ENCODE data around the gene CACNA1B.
"Not testable (repeated sequence)": the region's sequence is repeated elsewhere in the genome, so short reads cannot be mapped to it uniquely, and the experiment has no call there.

Gene CACNA1B

DNA sequence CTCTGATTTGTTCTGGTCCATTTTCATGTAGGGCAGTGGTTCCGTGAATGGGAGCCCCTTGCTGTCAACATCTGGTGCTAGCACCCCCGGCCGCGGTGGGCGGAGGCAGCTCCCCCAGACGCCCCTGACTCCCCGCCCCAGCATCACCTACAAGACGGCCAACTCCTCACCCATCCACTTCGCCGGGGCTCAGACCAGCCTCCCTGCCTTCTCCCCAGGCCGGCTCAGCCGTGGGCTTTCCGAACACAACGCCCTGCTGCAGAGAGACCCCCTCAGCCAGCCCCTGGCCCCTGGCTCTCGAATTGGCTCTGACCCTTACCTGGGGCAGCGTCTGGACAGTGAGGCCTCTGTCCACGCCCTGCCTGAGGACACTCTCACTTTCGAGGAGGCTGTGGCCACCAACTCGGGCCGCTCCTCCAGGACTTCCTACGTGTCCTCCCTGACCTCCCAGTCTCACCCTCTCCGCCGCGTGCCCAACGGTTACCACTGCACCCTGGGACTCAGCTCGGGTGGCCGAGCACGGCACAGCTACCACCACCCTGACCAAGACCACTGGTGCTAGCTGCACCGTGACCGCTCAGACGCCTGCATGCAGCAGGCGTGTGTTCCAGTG is 244.0 kb downstream of the CACNA1B start:
- DNase-seq: no peak

DNA sequence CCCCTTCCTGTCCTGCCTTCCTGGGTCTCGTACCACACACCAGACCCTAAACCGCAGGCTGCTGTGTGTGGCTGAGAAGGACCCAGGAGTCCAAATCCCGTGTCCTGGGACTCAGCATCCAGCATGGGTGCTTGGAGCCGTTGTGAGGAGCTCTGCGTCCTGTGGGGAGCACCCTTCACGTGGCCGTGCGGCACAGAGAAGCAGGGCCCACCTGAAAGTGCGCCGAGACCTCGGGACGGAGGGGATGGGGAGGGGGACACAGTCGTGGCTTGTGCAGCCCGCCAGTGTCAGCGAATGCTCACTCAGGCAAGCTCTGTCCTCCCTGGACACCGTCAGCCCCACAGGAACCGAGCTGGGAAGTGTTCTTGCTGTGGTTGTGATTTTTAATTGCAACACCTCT is 244.6 kb downstream of the CACNA1B start:
- no peak for DNase-seq

DNA sequence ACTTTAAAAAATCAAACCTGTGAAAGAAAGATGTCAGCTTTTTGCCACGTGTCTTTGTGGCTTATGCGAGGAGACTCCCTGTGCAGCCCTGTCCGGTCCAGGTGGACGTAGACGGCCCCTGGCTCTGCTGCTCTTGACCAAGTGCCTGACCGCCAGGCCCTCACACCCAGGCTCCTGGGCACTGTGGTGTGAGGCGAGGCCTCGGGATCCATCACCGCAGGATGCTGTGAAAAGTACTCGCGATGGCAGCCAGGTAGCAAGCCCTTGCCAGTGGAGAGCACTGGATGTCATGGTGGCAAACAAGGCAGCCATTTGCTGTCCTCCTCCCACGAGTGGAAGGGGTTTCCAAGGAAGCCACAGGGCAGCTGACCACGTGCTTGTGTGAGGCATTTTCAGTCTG is 245.1 kb downstream of the CACNA1B start:
- no peak for DNase-seq

DNA sequence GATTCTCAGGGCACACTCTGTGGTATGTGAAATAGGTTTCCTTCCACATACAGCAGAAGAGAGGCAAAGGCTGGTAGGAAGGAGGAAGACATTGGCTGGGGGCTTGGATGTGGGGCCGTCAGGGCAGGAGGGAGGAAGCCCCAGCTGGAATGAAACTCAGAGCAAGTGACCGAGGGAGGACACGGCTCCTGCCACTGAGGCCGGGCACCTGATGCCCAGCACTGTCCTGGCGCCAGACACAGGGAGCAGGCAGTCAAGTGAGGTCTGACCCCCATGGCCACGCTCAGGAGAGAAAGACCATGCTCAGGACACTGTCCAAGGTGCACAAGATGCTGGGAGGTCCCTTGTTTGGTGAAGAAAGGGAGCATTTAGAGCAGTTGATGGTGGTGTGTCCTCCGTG is 245.5 kb downstream of the CACNA1B start:
- DNase-seq: no peak

DNA sequence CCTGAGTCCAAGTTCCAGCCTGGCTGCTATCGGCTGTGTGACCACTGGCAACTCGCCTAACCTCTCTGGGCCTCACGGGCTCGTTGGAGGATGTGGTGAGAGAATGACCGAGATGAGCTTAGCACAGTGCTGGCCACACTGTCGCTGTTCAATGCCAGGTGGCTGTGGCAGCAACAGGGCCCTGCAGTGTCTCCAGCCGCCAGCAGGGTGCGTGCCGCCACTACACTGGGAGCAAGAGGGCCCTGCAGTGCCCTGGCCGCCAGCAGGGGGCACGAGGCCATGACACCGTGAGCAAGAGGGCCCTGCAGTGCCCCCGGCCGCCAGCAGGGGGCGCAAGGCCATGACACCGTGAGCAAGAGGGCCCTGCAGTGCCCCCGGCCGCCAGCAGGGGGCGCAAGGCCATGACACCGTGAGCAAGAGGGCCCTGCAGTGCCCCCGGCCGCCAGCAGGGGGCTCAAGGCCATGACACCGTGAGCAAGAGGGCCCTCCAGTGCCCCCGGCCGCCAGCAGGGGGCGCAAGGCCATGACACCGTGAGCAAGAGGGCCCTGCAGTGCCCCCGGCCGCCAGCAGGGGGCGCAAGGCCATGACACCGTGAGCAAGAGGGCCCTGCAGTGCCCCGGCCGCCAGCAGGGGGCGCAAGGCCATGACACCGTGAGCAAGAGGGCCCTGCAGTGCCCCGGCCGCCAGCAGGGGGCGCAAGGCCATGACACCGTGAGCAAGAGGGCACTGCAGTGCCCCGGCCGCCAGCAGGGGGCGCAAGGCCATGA is 248.7 kb downstream of the CACNA1B start:
- DNase-seq: not testable (repeated sequence)

DNA sequence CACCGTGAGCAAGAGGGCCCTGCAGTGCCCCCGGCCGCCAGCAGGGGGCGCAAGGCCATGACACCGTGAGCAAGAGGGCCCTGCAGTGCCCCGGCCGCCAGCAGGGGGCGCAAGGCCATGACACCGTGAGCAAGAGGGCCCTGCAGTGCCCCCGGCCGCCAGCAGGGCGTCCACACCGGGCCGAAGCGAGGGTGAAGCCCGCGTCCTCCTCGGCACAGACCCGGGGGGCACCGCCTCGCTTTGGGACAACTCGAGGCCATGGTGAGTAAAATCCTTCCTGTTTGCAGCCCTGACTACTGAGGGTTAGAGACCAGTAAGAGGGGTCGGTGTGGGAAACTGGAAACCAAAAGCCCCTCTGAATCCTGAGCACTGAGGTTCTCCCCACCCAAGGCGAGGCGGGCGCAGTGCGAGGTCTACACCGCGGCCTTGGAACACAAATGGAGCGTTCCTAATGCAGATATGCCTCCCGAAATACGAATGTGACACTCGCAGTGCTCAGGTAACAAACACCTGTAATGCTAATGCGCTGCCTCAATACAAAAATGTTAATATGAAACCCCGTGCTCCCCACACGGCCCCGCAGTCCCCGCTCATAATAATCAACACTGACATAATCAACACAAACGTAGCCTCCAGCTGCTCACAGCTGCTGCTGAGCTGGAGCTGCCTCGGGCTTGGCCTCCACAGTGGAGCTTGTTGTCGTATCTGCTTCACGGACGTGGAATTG is 249.4 kb downstream of the CACNA1B start:
- DNase-seq: not testable (repeated sequence)

DNA sequence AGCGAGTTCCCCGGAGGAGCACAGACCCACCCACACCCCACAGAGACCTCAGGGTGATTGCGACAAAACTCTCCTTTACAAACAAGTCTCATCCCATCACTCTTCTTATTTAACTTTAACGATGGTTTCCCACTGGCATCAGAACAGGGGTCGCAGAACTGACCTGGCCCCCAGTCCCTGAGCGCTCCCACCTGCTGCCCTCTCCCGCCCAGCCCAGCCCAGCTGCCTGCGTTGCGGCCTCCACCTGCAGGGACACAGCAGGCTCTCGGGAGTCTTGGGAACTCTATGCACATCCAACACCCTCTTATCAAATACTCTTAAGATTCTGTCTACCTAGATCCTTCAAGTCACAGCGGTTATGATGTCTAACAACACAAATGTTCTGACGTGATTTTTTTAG is 250.4 kb downstream of the CACNA1B start:
- DNase-seq: not testable (repeated sequence)

DNA sequence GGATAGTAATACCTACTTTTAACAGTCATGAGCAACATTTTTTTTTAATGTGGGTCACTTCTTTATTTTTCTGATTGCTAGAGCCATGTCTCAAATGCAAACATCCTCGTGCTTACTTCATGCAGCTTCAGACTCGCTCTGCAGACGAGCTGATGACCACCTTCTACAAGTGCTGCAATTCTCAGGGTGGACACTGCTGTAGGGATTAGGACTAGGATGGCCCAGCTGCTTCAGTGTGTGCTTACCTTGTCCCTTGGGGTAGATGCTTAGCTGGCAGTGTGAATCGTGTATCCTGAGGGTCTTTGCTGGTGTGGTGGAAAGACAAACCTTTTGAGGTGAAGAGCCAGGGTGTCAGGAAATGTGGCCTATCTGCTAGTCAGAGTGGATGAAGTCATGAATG is 251.7 kb downstream of the CACNA1B start:
- DNase-seq: not testable (repeated sequence)

DNA sequence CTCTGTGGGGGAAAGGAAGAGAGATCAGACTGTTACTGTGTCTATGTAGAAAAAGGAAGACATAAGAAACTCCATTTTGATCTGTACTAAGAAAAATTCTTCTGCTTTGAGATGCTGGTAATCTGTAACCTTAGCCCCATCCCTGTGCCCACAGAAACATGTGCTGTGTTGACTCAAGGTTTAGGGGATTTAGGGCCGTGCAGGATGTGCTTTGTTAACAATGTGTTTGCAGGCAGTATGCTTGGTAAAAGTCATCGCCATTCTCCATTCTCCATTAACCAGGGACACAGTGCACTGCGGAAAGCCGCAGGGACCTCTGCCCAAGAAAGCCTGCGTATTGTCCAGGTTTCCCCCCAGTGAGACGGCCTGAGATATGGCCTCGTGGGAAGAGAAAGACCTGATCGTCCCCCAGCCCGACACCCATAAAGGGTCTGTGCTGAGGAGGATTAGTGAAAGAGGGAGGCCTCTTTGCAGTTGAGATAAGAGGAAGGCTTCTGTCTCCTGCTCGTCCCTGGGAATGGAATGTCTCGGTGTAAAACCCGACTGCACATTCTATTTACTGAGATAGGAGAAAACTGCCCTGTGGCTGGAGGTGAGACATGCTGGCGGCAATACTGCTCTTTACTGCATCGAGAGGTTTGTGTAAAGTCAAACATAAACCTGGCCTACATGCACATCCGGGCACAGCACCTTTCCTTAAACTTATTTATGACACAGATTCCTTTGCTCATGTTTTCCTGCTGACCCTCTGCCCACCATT is 255.5 kb downstream of the CACNA1B start:
- not testable (repeated sequence) for DNase-seq

DNA sequence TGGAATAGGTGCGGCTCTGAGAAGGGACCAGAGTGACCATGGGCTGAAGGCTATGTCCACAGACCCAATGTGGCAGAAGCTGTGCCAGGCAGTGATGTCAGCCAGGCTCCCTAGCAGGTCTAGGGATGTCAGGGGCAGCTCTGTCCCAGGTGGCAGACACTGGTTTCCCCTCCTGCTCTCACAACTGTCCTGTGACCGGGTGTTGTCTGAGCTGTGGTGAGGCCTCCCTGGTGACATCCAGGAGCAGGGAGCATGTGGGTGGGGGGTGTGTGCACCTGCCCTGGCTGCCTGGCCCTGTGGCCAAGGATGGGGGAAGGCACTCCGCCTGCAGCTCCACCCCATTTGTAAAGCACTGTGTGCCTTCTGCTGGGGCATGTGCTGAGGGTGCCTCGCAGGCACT is 257.0 kb downstream of the CACNA1B start:
- DNase-seq: not testable (repeated sequence)

DNA sequence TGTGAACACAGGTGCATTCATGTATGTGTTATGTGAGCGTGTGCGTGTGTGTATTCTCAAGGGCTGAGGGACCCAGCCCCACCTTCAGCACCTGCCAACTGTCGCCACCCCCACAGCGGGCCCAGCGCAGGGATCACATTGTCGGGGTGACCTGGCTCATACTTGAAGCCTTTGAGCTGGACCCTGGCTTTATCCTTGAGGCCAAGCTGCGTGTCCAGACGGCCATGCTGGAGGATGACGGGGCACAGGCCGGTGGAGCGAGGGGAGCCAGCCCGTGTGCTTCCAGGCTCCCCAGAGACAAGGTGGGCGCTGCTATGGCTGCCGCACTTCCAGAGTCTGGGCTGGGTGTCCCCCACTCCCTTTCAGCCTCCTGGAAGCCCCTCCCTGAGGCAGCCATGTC is 261.5 kb downstream of the CACNA1B start:
- not testable (repeated sequence) for DNase-seq

DNA sequence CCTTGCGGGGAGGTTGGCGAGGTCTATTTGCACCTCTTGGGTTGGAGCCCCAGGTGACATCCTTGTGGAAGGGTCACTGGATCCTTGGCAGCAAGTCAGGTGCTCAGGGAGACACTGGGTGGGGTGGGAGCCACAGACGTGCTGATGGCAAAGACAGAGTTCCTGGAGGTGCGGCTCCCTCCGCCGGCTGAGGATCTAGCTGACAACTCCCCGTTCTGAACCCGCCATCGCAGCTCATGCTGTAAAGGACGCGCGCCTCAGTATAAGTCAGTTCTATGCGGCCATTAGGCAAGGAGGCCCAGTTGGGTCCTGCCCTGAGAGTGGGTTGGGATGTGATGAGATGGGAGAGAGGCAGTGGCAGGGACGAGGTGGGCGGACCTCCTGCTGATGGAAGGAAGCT is 263.4 kb downstream of the CACNA1B start:
- DNase-seq: not testable (repeated sequence)

DNA sequence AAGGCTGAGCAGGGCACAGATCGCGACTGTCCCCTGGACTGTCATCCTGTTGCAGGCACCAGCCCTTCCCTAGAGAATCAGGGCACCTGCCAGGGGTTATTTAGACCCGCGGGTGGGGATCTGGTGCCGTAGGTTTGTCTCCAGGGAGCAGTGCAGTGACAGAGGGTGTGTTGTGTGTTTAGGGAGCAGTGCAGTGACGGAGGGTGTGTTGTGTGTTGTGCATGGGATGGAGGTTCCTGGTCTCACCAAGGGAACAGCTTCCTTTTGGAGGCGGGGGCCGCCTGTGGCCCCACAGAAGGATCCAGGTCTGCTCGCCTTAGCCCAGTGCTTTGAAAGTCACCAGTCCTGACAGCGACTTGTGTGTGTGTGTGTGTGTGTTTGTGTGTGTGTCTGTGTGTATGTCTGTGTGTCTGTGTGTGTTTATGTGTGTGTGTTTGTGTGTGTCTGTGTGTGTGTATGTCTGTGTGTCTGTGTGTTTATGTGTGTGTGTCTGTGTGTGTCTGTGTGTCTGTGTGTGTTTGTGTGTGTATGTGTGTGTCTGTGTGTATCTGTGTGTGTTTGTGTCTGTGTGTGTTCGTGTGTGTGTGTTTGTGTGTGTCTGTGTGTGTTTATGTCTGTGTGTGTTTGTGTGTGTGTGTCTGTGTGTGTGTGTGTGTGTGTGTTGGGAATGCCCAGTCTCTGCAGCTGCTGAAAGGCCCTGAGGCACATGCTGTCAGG is 265.1 kb downstream of the CACNA1B start:
- not testable (repeated sequence) for DNase-seq

DNA sequence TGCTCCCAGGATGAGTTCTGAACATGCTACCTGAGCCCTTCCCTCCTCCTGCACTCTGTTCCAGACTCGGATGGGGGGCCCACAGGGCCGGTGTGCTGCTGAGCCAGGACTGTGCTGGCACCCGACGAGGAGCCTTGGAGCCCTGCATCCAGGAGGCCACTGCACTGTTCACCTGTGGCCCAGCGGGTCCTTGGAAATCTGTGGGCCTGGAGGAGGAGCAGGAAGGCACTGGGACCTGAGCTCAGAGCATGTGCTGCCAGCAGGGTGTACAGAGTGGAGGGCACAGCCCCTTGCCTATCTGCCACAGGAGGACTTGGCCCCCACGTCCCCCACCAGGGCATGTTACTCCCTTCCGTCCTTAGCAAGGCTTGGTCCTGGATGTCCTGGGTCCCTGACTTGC is 265.9 kb downstream of the CACNA1B start:
- DNase-seq: not testable (repeated sequence)

DNA sequence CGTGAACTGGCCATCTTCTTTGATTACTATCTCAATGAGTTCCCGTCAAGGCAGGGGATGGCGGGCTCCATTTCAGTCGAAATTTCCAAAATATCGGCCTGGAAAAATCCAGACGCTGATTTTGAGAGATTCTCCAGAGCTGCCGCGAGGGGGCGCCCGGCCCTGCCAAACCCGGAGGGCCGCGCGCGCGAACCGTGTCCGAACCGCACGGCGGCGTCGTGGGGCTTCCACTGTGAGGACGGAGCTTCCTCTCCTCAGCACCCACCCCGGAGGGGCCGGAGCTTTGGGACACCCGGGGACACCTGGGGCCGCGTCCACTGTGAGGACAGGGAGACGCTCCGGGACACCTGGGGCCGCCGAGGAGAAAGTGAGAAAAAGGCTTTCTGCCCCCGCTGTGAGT is 270.0 kb downstream of the CACNA1B start:
- DNase-seq: peak in 1 of 2 donors; percentile 2

DNA sequence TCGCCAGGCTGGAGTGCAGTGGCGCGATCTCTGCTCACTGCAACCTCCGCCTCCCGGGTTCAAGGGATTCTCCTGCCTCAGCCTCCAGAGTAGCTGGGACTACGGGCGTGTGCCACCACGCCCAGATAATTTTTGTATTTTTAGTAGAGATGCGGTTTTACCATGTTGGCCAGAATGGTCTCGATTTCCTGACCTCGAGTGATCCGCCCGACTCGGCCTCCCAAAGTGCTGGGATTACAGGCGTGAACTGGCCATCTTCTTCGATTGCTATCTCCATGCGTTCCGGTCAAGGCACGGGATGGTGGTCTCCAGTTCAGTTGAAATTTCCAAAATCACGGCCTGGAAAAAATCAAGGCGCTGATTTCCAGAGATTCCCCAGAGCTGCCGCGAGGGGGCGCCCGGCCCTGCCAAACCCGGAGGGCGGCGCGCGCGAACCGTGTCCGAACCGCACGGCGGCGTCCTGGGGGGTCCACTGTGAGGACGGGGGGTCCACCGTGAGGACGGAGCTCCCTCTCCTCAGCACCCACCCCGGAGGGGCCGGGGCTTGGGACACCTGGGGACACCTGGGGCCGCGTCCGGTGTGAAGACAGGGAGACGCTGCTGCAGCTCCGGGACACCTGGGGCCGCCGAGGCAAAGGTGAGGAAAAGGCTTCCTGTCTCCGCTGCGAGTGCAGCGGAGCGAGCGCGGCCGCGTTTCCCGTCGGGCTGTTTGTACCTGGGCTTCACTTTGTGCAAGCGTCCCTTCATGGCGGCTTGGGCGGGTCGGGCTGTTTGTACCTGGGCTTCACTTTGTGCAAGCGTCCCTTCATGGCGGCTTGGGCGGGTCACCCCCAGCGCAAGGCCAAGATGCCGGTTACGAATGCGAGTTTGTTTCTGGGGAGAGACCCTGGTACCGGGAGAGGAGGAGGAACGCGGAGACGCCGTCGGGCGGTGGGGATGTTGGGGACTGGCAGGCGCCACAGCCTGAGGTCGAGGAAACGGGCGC is 272.4 kb downstream of the CACNA1B start:
- peak in 1 of 2 donors; percentile 10 for DNase-seq

DNA sequence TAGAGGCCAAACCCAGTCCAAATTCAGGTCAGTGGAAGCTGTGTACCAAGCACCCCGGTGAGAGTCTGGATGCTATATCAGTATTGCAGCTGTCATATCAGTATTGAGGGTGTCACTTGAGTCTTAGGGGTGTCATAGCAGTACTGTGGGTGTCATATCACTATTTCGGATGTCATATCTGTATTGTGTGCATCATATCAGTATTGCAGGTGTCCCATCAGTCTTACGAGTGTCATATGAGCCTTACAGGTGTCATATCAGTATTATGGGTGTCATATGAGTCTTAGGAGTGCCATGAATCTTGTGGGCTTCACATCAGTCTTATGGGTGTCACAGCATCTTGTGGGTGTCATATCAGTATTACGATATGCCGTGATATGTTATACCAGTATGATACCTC is 278.2 kb downstream of the CACNA1B start:
- DNase-seq: not testable (repeated sequence)

DNA sequence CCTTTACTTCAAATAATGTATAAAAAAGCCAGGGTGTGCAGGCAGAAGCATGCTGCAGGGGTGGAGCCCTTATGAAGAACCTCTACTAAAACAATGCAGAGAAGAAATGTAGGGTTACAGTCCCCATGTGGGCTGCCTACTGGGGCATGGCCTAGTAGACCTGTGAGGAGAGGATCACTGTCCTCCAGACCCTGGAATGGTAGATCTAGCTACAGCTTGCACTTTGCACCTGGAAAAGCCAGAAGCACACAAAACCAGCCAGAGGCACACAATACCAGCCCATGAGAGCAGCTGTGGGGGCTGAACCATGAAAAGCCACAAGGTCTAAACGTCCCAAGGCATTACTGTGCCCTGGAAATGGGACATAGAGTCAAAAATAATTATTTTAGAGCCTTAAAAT is 289.2 kb downstream of the CACNA1B start:
- not testable (repeated sequence) for DNase-seq

Data from bone marrow (tissue), 2 donors.